ENCODE results near the gene C2CD5.

Gene C2CD5

DNA sequence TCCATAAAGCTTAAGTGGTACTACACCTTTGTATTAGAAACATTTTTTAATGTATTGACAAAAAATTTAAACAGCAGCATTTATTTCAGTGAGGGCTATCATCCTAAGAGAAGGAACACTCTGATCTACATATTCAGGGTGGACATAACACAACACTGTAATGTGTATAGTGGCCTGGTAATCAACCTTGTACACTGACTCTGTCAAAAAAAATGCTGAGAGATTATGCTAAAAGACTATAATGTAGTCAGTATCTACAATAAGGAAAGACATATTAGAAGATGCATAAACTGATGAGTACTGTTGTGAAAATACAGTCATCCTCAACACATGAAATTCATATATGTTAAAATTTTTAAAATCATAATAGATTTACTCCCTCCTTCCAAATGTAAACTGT is 68.2 kb downstream of the C2CD5 start:
- DNase-seq (no peak), ATAC-seq (ENCODE audit: insufficient read depth, low read depth) (no peak)
- H3K4me3 ChIP-seq (ENCODE audit: low read depth in 1 of 2, low read length in 2 of 2) = no peak overlapping the region
- peaks cover 60% of the 10 kb centered on the region for H3K36me3 ChIP-seq (ENCODE audit: insufficient read depth, low read length)
- no peaks in the 10 kb centered on the region for H3K79me2 ChIP-seq (ENCODE audit: insufficient read depth, low read length)
- no peaks in the 10 kb centered on the region for H3K4me1 ChIP-seq (ENCODE audit: insufficient read depth, low read length)
- no peak overlapping the region for H3K27ac ChIP-seq (ENCODE audit: low read length)
- no peak overlapping the region for H3K4me2 ChIP-seq (ENCODE audit: insufficient read depth, low read length)
- H3K9me3 ChIP-seq (ENCODE audit: insufficient read depth, low read length, severe bottlenecking) = no peaks in the 10 kb centered on the region
- H2AFZ ChIP-seq (ENCODE audit: low read depth, low read length) = no peak overlapping the region
- H3K9ac ChIP-seq (ENCODE audit: low read depth, low read length) = no peak overlapping the region
- H3K27me3 ChIP-seq (ENCODE audit: insufficient read depth, low read length, poor library complexity) = no peaks in the 10 kb centered on the region
- TF ChIP-seq, protein P1, sequence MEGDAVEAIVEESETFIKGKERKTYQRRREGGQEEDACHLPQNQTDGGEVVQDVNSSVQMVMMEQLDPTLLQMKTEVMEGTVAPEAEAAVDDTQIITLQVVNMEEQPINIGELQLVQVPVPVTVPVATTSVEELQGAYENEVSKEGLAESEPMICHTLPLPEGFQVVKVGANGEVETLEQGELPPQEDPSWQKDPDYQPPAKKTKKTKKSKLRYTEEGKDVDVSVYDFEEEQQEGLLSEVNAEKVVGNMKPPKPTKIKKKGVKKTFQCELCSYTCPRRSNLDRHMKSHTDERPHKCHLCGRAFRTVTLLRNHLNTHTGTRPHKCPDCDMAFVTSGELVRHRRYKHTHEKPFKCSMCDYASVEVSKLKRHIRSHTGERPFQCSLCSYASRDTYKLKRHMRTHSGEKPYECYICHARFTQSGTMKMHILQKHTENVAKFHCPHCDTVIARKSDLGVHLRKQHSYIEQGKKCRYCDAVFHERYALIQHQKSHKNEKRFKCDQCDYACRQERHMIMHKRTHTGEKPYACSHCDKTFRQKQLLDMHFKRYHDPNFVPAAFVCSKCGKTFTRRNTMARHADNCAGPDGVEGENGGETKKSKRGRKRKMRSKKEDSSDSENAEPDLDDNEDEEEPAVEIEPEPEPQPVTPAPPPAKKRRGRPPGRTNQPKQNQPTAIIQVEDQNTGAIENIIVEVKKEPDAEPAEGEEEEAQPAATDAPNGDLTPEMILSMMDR (IDR thresholded peaks at IDR 0.05; ENCODE audit: borderline replicate concordance, extremely low read depth, low read length, poor library complexity, severe bottlenecking) = no peak
- TF ChIP-seq EZH2 (IDR thresholded peaks at IDR 0.05; ENCODE audit: borderline replicate concordance, low read depth, low read length, severe bottlenecking) = no peak
- H4K20me1 ChIP-seq (ENCODE audit: insufficient read depth, low read length) = no peaks in the 10 kb centered on the region; the same call in 1 of the 2 replicates

GRCh38 chr12:22474970-22475720 is 69.2 kb downstream of the C2CD5 start:
- no peak for ATAC-seq (ENCODE audit: insufficient read depth, low read depth)
- Histone ChIP-seq H3K79me2 (ENCODE audit: insufficient read depth, low read length) (no peaks in the 10 kb centered on the region), H3K27me3 (ENCODE audit: insufficient read depth, low read length, poor library complexity) (no peaks in the 10 kb centered on the region), H3K9ac (ENCODE audit: low read depth, low read length) (no peak overlapping the region), H3K4me1 (ENCODE audit: insufficient read depth, low read length) (no peaks in the 10 kb centered on the region), H3K4me3 (ENCODE audit: low read depth in 1 of 2, low read length in 2 of 2) (no peak overlapping the region), H2AFZ (ENCODE audit: low read depth, low read length) (no peak overlapping the region), H3K4me2 (ENCODE audit: insufficient read depth, low read length) (no peak overlapping the region), H3K36me3 (ENCODE audit: insufficient read depth, low read length) (peaks cover 63% of the 10 kb centered on the region), H3K9me3 (ENCODE audit: insufficient read depth, low read length, severe bottlenecking) (no peaks in the 10 kb centered on the region), H3K27ac (ENCODE audit: low read length) (no peak overlapping the region), H4K20me1 (ENCODE audit: insufficient read depth, low read length) (no peaks in the 10 kb centered on the region; the same call in 1 of the 2 replicates)
- TF ChIP-seq, protein P1 (IDR thresholded peaks at IDR 0.05; ENCODE audit: borderline replicate concordance, extremely low read depth, low read length, poor library complexity, severe bottlenecking) = peak; percentile 2
- TF ChIP-seq EZH2 (IDR thresholded peaks at IDR 0.05; ENCODE audit: borderline replicate concordance, low read depth, low read length, severe bottlenecking) = no peak
- DNase-seq = no peak

DNA sequence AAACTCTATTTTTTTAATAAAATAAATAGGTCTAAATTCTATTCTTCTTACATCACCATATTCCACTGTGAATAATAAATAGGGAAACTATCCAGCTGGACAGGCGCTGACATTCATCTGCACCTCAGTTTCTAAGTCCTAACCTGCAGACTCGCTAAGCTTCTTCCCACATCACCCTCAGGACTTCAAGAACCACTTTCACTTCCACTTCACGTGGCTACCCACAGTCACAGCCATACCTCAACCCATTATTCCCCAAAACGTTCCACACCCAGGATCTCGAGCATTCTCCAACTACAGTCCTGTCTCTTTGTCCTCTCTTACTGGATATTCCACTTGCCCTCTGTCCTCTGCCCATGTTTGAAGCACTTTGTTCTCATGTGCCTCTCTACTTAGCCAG is 71.1 kb downstream of the C2CD5 start:
- no peak overlapping the region for H3K4me3 ChIP-seq (ENCODE audit: low read depth in 1 of 2, low read length in 2 of 2)
- no peak overlapping the region for H2AFZ ChIP-seq (ENCODE audit: low read depth, low read length)
- no peaks in the 10 kb centered on the region; the same call in 1 of the 2 replicates for H4K20me1 ChIP-seq (ENCODE audit: insufficient read depth, low read length)
- H3K79me2 ChIP-seq (ENCODE audit: insufficient read depth, low read length) = no peaks in the 10 kb centered on the region
- no peak overlapping the region for H3K27ac ChIP-seq (ENCODE audit: low read length)
- H3K36me3 ChIP-seq (ENCODE audit: insufficient read depth, low read length) = peaks cover 74% of the 10 kb centered on the region
- TF ChIP-seq EZH2 (IDR thresholded peaks at IDR 0.05; ENCODE audit: borderline replicate concordance, low read depth, low read length, severe bottlenecking) = no peak
- TF ChIP-seq, protein P1 (IDR thresholded peaks at IDR 0.05; ENCODE audit: borderline replicate concordance, extremely low read depth, low read length, poor library complexity, severe bottlenecking) = no peak
- H3K9me3 ChIP-seq (ENCODE audit: insufficient read depth, low read length, severe bottlenecking) = no peaks in the 10 kb centered on the region
- no peaks in the 10 kb centered on the region for H3K4me1 ChIP-seq (ENCODE audit: insufficient read depth, low read length)
- no peak overlapping the region for H3K9ac ChIP-seq (ENCODE audit: low read depth, low read length)
- no peaks in the 10 kb centered on the region for H3K27me3 ChIP-seq (ENCODE audit: insufficient read depth, low read length, poor library complexity)
- ATAC-seq (ENCODE audit: insufficient read depth, low read depth) = no peak
- H3K4me2 ChIP-seq (ENCODE audit: insufficient read depth, low read length) = no peak overlapping the region
- DNase-seq = no peak

All from DND-41 (cell line).